Activated T-helper 1 cell treated with anti-CD3 and anti-CD28 coated beads, Interleukin-12 subunit alpha, Interleukin-12 subunit beta, Interleukin-2, Interleukin-4 antibody, amounts not matched to agents 30 ng/mL and 10 ng/mL and 1 ng/mL, durations not matched to agents 14 hours and 24 hours and 36 hours (primary cell): Measurements from ENCODE around the gene MLLT10. TPM values are rescaled to one million over a fixed set of nuclear protein-coding genes. Genes with fewer than 3 reads are reported as not detected.
A peak's percentile ranks its signal among the peaks of the same experiment; 100 is the strongest.
"Not testable (repeated sequence)": the region's sequence is repeated elsewhere in the genome, so short reads cannot be mapped to it uniquely, and the experiment has no call there.

ENCODE experiments used
- DNase-seq: peaks from one replicate; pipeline ENCODE4 v3.0.0; 2021; ENCODE audit warnings: low spot score
- H3K27ac Mint-ChIP-seq: one replicate; pipeline ENCODE4 v1.8.0; 2021; ENCODE audit warnings: mild to moderate bottlenecking, mixed read lengths
- H3K27me3 Mint-ChIP-seq: one replicate; pipeline ENCODE4 v1.8.0; 2022; ENCODE audit warnings: mild to moderate bottlenecking, moderate library complexity, mixed read lengths; ENCODE audit not compliant: insufficient read depth
- H3K36me3 Mint-ChIP-seq: one replicate; pipeline ENCODE4 v1.8.0; 2021; ENCODE audit warnings: low read depth, mixed read lengths
- H3K4me1 Mint-ChIP-seq: one replicate; pipeline ENCODE4 v1.8.0; 2021; ENCODE audit warnings: low read depth, mixed read lengths
- H3K4me3 Mint-ChIP-seq: one replicate; pipeline ENCODE4 v1.8.0; 2021; ENCODE audit warnings: mild to moderate bottlenecking, moderate library complexity, mixed read lengths
- H3K9me3 Mint-ChIP-seq: one replicate; pipeline ENCODE4 v1.8.0; 2021; ENCODE audit warnings: mixed read lengths
- intact Hi-C: fragments of 100-400 bp; cut with micrococcal nuclease; formaldehyde crosslinking; loops from one replicate; pipeline ENCODE4 v1.15.1; 2024
- total RNA-seq: library from RNA; stranded (reverse); gene quantifications from 2 replicates; pipeline ENCODE4 v1.2.3, GENCODE V29; 2022

The MLLT10 gene
- total RNA-seq, 1 donor from 2014 or later, result 43.1 TPM

GRCh38 chr10:21529032-21529910 is 4.8 kb upstream of the MLLT10 start:
- DNase-seq, result no peak
- intact Hi-C loops, result loop anchor here (10.0 kb wide), 3 partner anchors 354 to 1836 kb away; partner anchors contain the start of gene PIP4K2A
- Mint-ChIP-seq H3K27me3 (peaks cover 42% of the 10 kb centered on the region), H3K4me3 (no peak overlapping the region), H3K36me3 (peaks cover 5% of the 10 kb centered on the region), H3K9me3 (no peaks in the 10 kb centered on the region), H3K4me1 (peaks cover 45% of the 10 kb centered on the region), H3K27ac (no peak overlapping the region)

- Mint-ChIP-seq H3K9me3 (no peaks in the 10 kb centered on the region), H3K27ac (no peak overlapping the region), H3K27me3 (peaks cover 36% of the 10 kb centered on the region), H3K4me1 (peaks cover 38% of the 10 kb centered on the region), H3K4me3 (no peak overlapping the region), H3K36me3 (peaks cover 5% of the 10 kb centered on the region)
- no peak for DNase-seq
- intact Hi-C loops, result loop anchor here (5.0 kb wide), 3 partner anchors 172 to 792 kb away; partner anchors contain the start of gene BMI1
Measured at GRCh38 chr10:21530168-21530567, 3.9 kb upstream of the MLLT10 start.

GRCh38 chr10:21530641-21531040 is 3.4 kb upstream of the MLLT10 start:
- no peak for DNase-seq
- Mint-ChIP-seq H3K27ac (no peak overlapping the region), H3K9me3 (no peaks in the 10 kb centered on the region), H3K4me1 (peaks cover 37% of the 10 kb centered on the region), H3K36me3 (peaks cover 5% of the 10 kb centered on the region), H3K4me3 (no peak overlapping the region), H3K27me3 (peaks cover 36% of the 10 kb centered on the region)
- intact Hi-C loops, result loop anchor here (5.0 kb wide), 3 partner anchors 172 to 792 kb away; partner anchors contain the start of gene BMI1

- intact Hi-C loops, result loop anchor here (5.0 kb wide), 3 partner anchors 171 to 791 kb away; partner anchors contain the start of gene BMI1
- Mint-ChIP-seq H3K27ac (no peak overlapping the region), H3K4me3 (no peak overlapping the region), H3K9me3 (no peaks in the 10 kb centered on the region), H3K4me1 (peaks cover 38% of the 10 kb centered on the region), H3K36me3 (peaks cover 5% of the 10 kb centered on the region), H3K27me3 (peaks cover 36% of the 10 kb centered on the region)
- DNase-seq, result no peak
Measured at GRCh38 chr10:21531164-21531563, 2.9 kb upstream of the MLLT10 start.

GRCh38 chr10:21532694-21533466 is 1.2 kb upstream of the MLLT10 start:
- peaks cover 24% of the 10 kb centered on the region for H3K27me3 Mint-ChIP-seq
- H3K4me1 Mint-ChIP-seq, result peaks cover 24% of the 10 kb centered on the region
- H3K36me3 Mint-ChIP-seq, result peaks cover 3% of the 10 kb centered on the region

GRCh38 chr10:21534280-21534586 is 201 bp downstream of the MLLT10 start:
- DNase-seq, result no peak
- Mint-ChIP-seq H3K27ac (peak overlapping the region; percentile 89), H3K9me3 (no peaks in the 10 kb centered on the region), H3K27me3 (peaks cover 14% of the 10 kb centered on the region), H3K4me1 (peaks cover 17% of the 10 kb centered on the region), H3K4me3 (peak overlapping the region; percentile 87), H3K36me3 (peaks cover 7% of the 10 kb centered on the region)
- intact Hi-C loops, result loop anchor here (1.0 to 5.0 kb wide), 8 partner anchors 47 to 903 kb away; partner anchors contain the start of genes BMI1 and DNAJC1

More at GRCh38 chr10:21532694-21533466, 1.2 kb upstream of the MLLT10 start:
- H3K9me3 Mint-ChIP-seq, result no peaks in the 10 kb centered on the region
- DNase-seq, result no peak
- peak overlapping the region; percentile 90 for H3K27ac Mint-ChIP-seq
- peak overlapping the region; percentile 90 for H3K4me3 Mint-ChIP-seq
- intact Hi-C loops, result loop anchor here (1.0 to 5.0 kb wide), 7 partner anchors 8 to 808 kb away; partner anchors contain the start of genes BMI1 and SKIDA1

GRCh38 chr10:21534604-21535493 is 817 bp downstream of the MLLT10 start:
- Mint-ChIP-seq H3K9me3 (no peaks in the 10 kb centered on the region), H3K27me3 (peaks cover 9% of the 10 kb centered on the region), H3K27ac (peak overlapping the region; percentile 89), H3K36me3 (peaks cover 7% of the 10 kb centered on the region), H3K4me3 (peak overlapping the region; percentile 87), H3K4me1 (peaks cover 17% of the 10 kb centered on the region)
- DNase-seq, result peak; percentile 39
- intact Hi-C loops, result loop anchor here (1.0 to 5.0 kb wide), 8 partner anchors 46 to 902 kb away; partner anchors contain the start of genes BMI1 and DNAJC1

- peak overlapping the region; percentile 76 for H3K4me3 Mint-ChIP-seq
- H3K27me3 Mint-ChIP-seq, result peaks cover 7% of the 10 kb centered on the region
- H3K36me3 Mint-ChIP-seq, result peaks cover 9% of the 10 kb centered on the region
- intact Hi-C loops, result loop anchor here (2.0 kb wide), 3 partner anchors 467 to 901 kb away; partner anchors contain the start of gene DNAJC1
- H3K4me1 Mint-ChIP-seq, result peaks cover 17% of the 10 kb centered on the region
- H3K9me3 Mint-ChIP-seq, result no peaks in the 10 kb centered on the region
- DNase-seq, result no peak
- peak overlapping the region; percentile 46 for H3K27ac Mint-ChIP-seq
Measured at GRCh38 chr10:21535494-21535965, 1.5 kb downstream of the MLLT10 start.

GRCh38 chr10:21535976-21536375 is 1.9 kb downstream of the MLLT10 start:
- H3K27ac Mint-ChIP-seq, DNase-seq, H3K27me3 Mint-ChIP-seq, H3K9me3 Mint-ChIP-seq: not testable (repeated sequence)
- peaks cover 10% of the 10 kb centered on the region for H3K36me3 Mint-ChIP-seq
- intact Hi-C loops, result loop anchor here (2.0 kb wide), 3 partner anchors 467 to 901 kb away; partner anchors contain the start of gene DNAJC1
- H3K4me1 Mint-ChIP-seq, result peaks cover 17% of the 10 kb centered on the region
- H3K4me3 Mint-ChIP-seq, result peak overlapping the region; percentile 1

GRCh38 chr10:21536874-21537273 is 2.8 kb downstream of the MLLT10 start:
- H3K36me3 Mint-ChIP-seq, result peaks cover 17% of the 10 kb centered on the region
- peaks cover 22% of the 10 kb centered on the region for H3K4me1 Mint-ChIP-seq
- H3K4me3 Mint-ChIP-seq, result peak overlapping the region; percentile 26
- peaks cover 3% of the 10 kb centered on the region for H3K27me3 Mint-ChIP-seq
- DNase-seq, result no peak
- intact Hi-C loops, result no loop called here
- no peaks in the 10 kb centered on the region for H3K9me3 Mint-ChIP-seq
- no peak overlapping the region for H3K27ac Mint-ChIP-seq

- H3K27ac Mint-ChIP-seq, H3K9me3 Mint-ChIP-seq, H3K4me3 Mint-ChIP-seq, H3K4me1 Mint-ChIP-seq, DNase-seq, H3K27me3 Mint-ChIP-seq, intact Hi-C loops: not testable (repeated sequence)
- peaks cover 35% of the 10 kb centered on the region for H3K36me3 Mint-ChIP-seq
Measured at GRCh38 chr10:21540701-21541100, 6.7 kb downstream of the MLLT10 start.

- Mint-ChIP-seq H3K27me3 (no peaks in the 10 kb centered on the region), H3K27ac (no peak overlapping the region), H3K36me3 (peaks cover 34% of the 10 kb centered on the region), H3K4me3 (no peak overlapping the region), H3K4me1 (no peaks in the 10 kb centered on the region), H3K9me3 (no peaks in the 10 kb centered on the region)
- intact Hi-C loops, result no loop called here
- no peak for DNase-seq
Measured at GRCh38 chr10:21547246-21547645, 13.2 kb downstream of the MLLT10 start.
